HG03159 (cell line): Measurements from ENCODE around the gene CFD.
"Not testable (repeated sequence)": the region's sequence is repeated elsewhere in the genome, so short reads cannot be mapped to it uniquely, and the experiment has no call there.

Experiments
- ATAC-seq: cut with Tn5 transposase; IDR thresholded peaks from one replicate; pipeline ENCODE4 v1.9.1; 2021; ENCODE audit warnings: mild to moderate bottlenecking, moderate library complexity; ENCODE audit not compliant: unreplicated experiment

The CFD gene

DNA sequence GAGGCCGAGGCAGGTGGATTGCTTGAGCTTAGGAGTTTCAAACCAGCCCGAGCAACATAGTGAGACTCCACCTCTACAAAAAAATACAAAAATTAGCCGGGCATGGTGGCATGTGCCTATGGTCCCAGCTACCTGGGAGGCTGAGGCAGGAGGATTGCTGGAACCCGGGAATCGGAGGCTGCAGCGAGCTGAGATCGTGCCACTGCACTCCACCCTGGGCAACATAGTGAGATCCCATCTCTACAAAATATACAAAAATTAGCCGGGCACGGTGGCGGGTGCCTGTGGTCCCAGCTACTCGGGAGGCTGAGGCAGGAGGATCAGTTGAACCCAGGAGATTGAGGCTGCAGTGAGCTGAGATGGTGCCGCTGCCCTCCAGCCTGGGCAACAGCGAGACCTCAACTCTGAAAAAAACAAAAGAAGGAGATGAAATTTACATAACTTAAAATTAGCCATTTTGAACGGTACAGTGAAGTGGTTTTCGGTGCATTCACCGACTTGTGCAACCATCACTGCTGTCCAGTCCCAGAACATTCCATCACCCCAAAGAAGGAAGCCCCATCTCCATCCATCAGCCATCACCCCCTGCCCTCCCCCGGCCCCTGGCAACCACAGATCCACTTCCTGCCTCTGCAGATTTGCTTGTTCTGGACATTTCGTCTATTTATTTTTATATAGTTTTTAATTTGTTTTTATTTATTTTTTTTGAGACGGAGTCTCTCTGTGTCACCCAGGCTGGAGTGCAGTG lies 33.4 kb upstream of the CFD start:
- ATAC-seq: no peak

DNA sequence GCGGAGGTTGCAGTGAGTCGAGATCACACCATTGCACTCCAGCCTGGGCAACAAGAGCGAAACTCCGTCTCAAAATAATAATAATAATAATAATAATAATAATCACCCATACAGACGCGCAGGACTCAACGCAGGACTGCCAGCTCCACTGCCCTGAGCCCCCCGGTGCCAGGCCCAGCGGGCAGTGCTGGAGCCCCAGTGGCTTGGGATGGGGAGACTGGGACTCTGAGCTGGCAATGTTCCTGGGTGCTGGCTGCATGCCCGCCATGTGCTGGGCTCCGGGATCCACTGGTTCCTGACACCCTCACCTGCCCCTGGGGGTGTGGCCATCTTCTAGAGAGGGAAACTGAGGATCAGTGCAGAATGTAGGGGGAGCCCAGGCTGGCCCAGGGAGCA lies 32.2 kb upstream of the CFD start:
- no peak for ATAC-seq

DNA sequence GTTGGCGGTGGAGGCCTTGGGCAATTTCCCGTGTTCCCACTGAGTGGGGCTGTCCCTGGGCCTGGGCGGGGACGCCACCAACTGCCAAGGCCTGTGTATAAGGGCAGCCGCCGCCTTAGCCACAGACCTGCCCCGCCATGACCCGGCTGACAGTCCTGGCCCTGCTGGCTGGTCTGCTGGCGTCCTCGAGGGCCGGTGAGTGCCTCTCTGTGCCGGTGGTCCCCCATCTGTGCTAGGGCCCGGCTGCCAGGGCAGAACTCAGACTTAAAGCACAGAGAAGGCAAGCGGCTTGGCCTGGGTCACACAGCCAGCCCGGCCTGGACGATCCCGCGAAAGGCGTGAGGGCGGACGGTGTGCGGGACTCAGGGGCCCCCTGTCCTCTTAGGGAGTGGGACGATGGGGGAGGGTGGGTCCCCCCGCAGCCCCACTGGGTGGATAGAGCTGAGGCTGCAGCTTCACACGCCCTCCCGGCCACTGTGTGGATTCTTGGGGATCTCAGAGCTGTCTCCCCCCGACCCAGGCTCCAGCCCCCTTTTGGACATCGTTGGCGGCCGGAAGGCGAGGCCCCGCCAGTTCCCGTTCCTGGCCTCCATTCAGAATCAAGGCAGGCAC lies 31.6 kb upstream of the CFD start, which contains the start of gene AZU1:
AZU1 (plus strand) TSS at position 128 of the 612 bp plus-strand sequence; CDS start at position 138, 10 bp downstream.
- ATAC-seq: no peak

DNA sequence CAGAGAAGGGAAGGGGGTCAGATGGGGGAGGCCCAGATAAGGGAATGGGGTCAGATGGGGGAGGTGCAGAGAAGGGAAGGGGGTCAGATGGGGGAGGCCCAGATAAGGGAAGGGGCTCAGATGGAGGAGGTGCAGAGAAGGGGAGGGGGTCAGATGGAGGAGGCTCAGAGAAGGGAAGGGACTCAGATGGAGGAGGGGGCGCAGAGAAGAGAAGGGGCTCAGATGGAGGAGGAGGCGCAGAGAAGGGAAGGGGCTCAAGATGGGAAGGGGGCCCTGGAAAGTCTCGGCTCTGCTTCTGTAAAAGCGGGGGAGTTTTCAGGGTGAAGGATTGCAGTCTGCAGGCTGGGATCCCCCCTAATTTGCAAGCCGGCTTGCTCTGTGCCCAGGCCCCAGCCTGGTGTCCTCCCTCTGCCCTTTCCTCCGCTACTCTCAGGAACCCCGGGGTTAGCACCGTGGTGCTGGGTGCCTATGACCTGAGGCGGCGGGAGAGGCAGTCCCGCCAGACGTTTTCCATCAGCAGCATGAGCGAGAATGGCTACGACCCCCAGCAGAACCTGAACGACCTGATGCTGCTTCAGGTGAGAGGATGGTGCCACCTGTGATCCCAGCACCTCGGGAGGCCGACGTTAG lies 30.2 kb upstream of the CFD start:
- ATAC-seq: no peak

DNA sequence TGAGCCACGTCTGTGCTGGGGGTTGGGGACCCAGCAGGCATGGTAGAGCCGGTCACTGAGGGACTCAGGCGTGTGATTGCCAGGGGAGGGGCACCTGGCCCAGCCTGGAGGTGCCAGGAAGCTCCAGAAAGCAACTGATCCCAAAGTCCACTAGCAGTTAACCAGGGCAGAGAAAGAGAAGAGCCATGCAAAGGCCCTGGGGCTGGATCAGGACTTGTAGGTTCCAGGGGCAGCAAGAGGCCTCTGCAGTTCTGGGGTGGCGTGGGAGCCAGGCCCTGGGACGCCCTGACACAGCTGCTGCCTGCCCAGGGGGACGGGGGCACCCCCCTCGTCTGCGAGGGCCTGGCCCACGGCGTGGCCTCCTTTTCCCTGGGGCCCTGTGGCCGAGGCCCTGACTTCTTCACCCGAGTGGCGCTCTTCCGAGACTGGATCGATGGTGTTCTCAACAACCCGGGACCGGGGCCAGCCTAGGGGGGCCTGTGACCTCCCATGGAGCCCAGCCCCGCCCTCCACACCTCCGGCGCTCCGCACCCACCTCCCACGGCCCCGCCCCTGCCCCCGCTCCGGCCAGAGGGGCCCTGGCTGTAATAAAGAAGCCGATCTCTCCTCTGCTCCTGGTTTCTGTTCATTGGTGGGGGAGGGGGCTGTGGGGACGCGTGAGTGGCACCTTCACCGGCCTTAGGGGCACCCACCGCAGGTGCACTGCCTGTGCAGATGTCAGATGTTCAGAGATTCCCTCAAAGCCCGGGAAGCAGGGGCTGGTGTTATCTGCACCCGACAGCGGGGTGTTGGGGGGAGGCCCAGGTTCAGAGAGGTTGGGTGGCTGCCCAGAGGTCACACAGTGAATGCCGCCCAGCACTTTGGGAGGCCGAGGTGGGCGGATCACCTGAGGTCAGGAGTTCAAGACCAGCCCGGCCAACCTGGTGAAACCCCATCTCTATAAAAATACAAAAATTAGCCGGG lies 27.8 kb upstream of the CFD start:
- ATAC-seq: no peak

DNA sequence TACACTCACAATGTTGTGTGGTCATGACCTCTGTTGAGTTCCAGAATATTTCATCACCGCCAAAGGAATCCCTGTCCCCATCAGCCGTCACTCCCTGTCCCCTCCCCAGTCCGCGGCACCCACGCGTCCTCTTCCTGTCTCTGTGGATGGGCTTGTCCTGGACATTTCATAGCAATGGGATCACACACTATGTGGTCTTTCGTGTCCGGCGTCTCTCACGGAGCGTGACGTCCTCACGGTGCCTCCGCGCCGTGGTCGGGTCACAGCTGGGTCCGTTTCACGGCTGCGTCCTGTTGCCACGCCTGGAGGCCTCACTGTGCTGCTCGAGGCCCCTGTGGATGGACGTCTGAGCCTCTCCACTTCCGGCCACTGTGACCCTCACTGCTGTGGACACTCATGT lies 25.2 kb upstream of the CFD start:
- no peak for ATAC-seq

DNA sequence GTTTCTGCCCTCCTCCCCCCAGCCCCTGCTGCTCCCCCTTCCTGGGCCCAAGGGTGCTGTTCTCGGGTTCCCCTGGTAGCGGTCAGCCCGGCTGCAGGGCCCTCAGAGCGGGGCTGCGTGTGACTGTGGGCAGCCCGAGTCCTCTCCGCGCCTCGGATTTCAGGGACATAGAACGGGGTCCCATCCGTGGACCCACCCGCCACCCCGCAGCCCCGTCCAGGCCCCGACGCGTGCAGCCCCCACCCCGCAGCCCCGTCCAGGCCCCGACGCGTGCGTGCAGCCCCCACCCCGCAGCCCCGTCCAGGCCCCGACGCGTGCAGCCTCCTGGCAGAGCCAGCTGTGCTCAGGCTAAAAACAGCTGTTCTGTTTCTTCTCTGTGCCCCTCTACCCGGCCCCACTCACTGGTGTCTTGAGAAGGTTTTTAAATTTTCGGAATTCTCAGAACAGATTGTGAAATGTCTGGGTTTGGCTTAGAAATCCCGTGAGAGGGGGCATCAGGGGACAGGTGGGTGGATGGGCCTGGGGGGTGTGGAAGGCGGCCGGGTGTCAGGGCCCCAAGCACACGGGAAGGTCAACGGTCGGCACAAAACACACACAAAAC lies 24.2 kb upstream of the CFD start:
- no peak for ATAC-seq

DNA sequence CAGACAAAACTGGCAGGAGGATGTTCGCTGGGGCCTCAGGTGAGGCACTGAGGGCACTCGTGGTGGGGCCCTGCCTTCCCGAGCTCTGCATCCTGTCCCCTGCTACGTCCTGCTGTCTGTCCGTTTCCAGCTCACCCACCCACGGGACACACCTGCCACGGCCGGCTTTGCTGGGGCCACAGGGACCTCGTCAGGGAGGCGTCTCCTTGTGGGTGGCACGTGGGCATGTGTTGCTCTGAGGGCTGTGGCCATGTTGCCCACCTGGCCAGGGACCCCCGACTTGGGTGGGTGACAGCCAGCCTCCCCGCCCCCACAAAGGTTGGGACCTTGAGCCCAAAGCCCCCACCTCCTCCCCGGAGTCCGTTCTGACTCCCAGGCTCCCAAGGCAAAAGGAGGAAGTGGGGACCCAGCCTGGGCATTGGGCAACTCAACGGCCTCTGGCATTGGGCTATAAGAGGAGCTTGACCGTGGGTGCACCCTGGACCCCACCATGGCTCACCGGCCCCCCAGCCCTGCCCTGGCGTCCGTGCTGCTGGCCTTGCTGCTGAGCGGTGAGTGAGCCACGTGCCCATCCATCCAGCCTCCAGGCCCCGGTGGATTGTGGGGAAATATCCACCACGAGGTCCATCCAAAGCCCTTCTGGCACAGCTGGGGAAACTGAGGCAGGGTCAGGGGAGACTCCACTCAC lies 18.8 kb upstream of the CFD start, which contains the start of gene PRTN3:
PRTN3 (plus strand) TSS at position 481 of the 688 bp plus-strand sequence; CDS start at position 491, 10 bp downstream.
- no peak for ATAC-seq

DNA sequence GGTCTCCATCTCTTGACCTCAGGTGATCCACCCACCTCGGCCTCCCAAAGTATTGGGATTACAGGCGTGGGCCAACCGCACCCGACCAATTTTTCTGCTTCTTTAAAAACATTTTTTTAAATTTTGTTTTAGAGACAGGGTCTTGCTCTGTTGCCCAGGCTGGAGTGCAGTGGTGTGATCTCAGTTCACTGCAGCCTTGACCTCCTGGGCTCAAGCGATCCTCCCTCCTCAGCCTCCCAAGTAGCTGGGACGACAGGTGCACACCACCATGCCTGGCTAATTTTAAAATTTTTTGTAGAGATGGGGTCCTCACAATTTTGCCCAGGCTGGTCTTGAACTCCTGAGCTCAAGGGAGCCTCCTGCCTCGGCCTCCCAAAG lies 16.7 kb upstream of the CFD start:
- ATAC-seq: not testable (repeated sequence)

DNA sequence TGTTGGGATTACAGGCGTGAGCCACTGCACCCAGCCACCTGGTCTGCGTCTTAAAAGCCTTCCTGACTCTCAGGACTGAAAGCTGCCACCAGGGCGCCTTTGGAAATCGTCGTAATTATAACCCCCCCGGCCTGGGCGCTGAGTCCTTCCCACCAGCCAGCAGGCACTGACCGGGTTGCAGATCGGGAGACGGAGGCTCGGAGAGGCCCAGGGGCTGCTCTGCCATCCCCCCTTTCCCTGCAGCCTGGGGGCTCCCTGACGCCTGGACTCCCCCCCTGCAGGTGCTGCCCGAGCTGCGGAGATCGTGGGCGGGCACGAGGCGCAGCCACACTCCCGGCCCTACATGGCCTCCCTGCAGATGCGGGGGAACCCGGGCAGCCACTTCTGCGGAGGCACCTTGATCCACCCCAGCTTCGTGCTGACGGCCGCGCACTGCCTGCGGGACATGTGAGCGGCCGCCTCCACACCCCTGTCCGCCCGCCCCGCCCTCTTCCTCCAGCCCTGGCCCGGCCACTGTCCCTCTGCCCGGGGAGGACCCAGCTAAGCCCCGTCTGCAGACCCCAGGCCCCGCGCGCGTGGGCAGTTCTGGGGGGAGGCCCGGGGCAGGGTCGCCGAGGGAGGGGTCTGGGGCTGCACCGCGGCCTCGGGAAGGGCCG lies 16.2 kb upstream of the CFD start:
- ATAC-seq: no peak

DNA sequence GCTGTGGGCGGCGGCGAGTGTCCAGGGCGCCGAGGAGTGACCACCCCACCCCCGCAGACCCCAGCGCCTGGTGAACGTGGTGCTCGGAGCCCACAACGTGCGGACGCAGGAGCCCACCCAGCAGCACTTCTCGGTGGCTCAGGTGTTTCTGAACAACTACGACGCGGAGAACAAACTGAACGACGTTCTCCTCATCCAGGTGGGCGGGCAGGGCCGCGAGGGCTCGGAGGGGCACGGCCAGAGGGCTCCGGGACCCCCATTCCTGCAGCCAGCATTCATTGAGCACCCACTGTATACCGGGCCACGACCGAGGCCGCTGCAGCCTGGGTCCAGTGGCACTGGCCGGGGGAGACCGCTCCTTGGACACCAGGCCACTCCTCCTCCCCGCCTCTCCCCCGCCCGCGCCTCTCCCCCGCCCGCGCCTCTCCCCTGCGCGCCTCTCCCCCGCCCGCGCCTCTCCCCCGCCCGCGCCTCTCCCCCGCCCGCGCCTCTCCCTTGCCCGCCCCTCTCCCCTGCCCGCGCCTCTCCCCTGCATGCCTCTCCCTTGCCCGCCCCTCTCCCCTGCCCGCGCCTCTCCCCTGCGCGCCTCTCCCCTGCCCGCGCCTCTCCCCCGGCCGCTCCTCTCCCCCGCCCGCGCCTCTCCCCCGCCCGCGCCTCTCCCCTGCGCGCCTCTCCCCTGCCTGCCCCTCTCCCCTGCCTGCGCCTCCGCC lies 15.5 kb upstream of the CFD start:
- ATAC-seq: no peak

DNA sequence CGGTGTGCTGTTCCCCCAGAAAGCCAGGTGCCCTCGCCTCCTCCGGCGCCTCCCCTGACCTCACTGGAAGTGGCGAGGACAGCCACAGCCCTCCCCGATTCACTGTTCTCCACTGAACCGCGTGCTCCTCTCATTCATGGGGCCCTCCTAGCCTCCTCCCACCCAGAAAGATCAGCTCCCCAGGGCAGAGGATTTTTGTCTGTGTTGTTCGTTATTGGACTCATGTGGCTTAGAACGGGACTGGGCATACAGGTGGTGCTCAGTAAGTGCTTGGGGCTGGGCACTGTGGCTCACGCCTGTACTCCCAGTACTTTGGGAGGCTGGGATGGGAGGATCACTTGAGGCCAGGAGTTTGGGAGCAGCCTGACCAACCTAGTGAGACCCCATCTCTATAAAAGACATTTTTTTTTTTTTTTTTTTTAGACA lies 14.9 kb upstream of the CFD start:
- ATAC-seq: no peak

DNA sequence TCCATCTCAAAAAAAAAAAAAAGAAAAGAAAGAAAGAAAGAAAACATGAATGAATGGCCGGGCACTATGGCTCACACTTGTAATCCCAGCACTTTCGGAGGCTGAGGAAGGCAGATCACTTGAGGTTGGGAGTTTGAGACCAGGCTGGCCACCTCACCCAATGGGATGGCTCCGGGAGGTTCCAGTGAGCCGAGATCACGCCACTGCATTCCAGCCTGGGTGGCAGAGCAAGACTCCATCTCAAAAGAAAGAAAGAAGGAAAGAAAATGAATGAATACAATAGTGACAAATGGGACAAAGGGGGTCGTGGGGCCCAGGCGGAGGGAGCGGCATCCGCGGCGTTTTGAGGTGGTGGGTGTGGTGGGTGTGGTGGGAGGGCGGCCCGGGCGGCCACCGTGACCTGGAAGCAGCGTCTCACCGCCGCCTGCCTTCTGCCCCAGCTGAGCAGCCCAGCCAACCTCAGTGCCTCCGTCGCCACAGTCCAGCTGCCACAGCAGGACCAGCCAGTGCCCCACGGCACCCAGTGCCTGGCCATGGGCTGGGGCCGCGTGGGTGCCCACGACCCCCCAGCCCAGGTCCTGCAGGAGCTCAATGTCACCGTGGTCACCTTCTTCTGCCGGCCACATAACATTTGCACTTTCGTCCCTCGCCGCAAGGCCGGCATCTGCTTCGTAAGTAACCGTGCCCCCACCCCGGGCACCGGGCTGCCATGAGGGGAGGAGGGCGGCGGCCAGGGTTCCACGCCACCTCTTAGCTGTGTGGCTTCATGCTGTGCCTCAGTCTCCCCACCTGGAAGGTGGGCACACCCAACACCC lies 13.6 kb upstream of the CFD start:
- ATAC-seq: no peak

DNA sequence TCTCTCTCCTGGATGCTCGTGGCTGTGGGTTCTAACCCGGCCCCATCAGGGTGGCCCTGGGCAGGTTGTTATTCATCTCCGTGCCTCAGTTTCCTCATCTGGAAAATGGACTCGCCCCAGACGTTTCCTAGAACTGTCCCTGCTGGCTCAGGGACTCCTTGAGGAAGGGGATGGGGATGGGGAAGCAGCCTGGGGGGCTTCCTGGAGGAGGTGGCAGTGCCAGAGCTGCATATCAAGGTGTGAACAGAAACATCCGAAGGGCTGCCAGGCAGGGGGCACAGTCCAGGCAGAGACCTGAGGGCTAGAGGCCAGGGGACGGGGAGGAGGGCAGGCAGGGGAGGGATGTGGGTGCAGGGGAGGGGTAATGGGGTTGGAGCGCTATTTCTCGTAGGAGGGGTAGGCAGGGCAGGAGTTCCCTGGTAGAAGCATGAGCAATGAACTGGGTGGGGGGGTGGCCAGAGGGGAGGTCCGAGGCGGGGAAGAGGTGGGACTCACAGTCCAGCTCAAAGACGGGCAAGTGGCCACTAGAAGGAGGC lies 11.0 kb upstream of the CFD start:
- no peak for ATAC-seq

DNA sequence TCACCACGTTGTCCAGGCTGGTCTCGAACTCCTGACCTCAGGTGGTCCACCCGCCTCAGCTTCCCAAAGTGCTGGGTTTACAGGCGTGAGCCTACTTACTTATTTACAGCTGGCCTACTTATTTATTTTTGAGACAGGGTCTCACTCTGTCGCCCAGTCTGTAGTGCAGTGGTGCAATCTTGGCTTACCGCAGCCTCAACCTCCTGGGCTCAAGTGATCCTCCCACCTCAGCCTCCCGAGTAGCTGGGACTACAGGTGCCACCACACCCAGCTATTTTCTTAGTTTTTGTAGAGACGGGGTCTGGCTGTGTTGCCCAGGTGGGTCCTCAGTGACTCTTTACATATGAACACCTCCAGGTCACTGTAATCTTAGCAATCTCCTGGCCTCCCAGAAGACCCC lies 10.3 kb upstream of the CFD start:
- not testable (repeated sequence) for ATAC-seq

DNA sequence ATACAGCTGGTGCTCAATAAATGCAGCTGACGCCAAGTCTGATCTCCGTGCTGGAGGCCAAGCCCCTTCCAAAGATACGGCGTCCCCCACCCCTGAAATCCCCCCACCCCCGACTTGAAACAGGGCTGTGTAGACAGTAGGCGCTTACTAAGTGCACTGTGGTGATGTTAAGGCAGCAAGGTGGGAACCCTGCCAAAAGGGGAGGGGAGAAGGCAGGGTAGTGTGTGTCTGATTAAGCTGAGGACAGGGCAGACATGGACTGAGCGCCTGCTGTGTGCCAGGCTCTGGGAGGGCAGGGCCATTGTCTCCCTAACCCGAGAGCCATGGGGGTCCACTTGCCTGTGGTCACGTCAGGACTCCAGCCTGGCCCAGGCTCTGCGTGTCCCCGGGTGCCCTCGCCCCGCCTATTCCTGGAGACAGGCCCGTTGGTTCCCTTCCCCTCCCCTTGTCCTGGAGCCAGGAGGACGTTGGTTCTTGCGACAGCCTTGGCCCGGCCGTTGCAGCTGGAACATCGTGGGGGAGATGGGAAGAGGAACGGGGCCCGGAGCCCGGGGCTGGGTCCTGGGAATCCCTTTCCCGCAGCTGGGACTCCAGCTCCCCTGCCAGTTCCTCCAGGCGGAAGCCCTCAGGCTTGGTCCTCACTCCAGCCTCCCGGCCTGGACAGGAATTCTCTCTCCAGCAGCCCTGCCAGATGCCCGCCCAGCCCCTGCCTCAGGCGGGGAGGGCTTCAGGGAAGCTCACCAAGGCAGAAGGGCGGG lies 9.1 kb upstream of the CFD start:
- ATAC-seq: no peak

DNA sequence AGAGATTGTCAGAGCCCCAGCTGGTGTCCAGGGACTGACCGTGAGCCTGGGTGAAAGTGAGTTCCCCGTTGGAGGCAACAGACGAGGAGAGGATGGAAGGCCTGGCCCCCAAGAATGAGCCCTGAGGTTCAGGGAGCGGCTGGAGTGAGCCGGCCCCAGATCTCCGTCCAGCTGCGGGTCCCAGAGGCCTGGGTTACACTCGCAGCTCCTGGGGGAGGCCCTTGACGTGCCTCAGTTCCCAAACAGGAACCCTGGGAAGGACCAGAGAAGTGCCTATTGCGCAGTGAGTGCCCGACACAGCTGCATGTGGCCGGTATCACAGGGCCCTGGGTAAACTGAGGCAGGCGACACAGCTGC lies 8.5 kb upstream of the CFD start:
- no peak for ATAC-seq
